Mononuclear cell (primary cell): ENCODE results near the gene TAF11L10. TPM values are rescaled to one million over a fixed set of nuclear protein-coding genes. Genes with fewer than 3 reads are reported as not detected.

Source experiments
- total RNA-seq: library from RNA; depleted of rRNA; stranded (reverse); fragments of >200 nt; gene quantifications from one replicate; pipeline ENCODE4 v1.2.3, GENCODE V29; 2012

Gene TAF11L10
- total RNA-seq, 1 donor, result not detected

Other genes starting within 250 kb of the TAF11L10 start
- not detected for gene TAF11L2, start 99.6 kb downstream of the TAF11L10 start, total RNA-seq
- not detected for gene TAF11L3, start 79.5 kb downstream of the TAF11L10 start, total RNA-seq
- not detected for gene TAF11L4, start 76.0 kb downstream of the TAF11L10 start, total RNA-seq
- not detected for gene TAF11L5, start 72.6 kb downstream of the TAF11L10 start, total RNA-seq
- not detected for gene TAF11L6, start 69.2 kb downstream of the TAF11L10 start, total RNA-seq
- not detected for gene TAF11L7, start 12.1 kb downstream of the TAF11L10 start, total RNA-seq
- not detected for gene TAF11L8, start 6.9 kb downstream of the TAF11L10 start, total RNA-seq
- not detected for gene TAF11L9, start 3.4 kb downstream of the TAF11L10 start, total RNA-seq
- not detected for gene TAF11L11, start 6.4 kb upstream of the TAF11L10 start, total RNA-seq
- not detected for gene TAF11L12, start 12.6 kb upstream of the TAF11L10 start, total RNA-seq
- not detected for gene TAF11L13, start 34.3 kb upstream of the TAF11L10 start, total RNA-seq
- not detected for gene TAF11L14, start 36.6 kb upstream of the TAF11L10 start, total RNA-seq